HUES64 (cell line): ENCODE measurements around the gene MAP6.

Source experiments
- H3K27ac ChIP-seq: 2 replicates; pipeline ENCODE4 v1.7.0; 2013; ENCODE audit warnings: low read depth, low read length, inconsistent platforms
- H3K27me3 ChIP-seq: 2 replicates; pipeline ENCODE4 v1.6.1; 2013; ENCODE audit warnings: mild to moderate bottlenecking, low read length; ENCODE audit not compliant: insufficient read depth
- H3K36me3 ChIP-seq: 2 replicates; pipeline ENCODE4 v1.6.1; 2013; ENCODE audit warnings: mild to moderate bottlenecking, low read length; ENCODE audit not compliant: insufficient read depth
- H3K4me1 ChIP-seq: 2 replicates; pipeline ENCODE4 v1.6.1; 2013; ENCODE audit warnings: mild to moderate bottlenecking, low read length, moderate library complexity; ENCODE audit not compliant: insufficient read depth
- H3K4me3 ChIP-seq: 2 replicates; pipeline ENCODE4 v1.5.1; 2013; ENCODE audit warnings: mild to moderate bottlenecking, low read length, moderate library complexity
- H3K9ac ChIP-seq: 2 replicates; pipeline ENCODE4 v1.6.1; 2013; ENCODE audit warnings: mild to moderate bottlenecking, low read depth, low read length
- H3K9me3 ChIP-seq: 2 replicates; pipeline ENCODE4 v1.6.1; 2013; ENCODE audit warnings: low read depth, low read length; ENCODE audit not compliant: insufficient read depth
- WGBS: fragments of 150-250, 120-280 bp; methylation state at CpG from one replicate; pipeline ENCODE4 v1.1.7; 2013; ENCODE audit warnings: missing lambda C conversion rate; 5-methylcytosine and 5-hydroxymethylcytosine counted together

The MAP6 gene

GRCh38 chr11:75665990-75666389, 2.8 kb downstream of the MAP6 start:
- H3K9me3 ChIP-seq: no peaks in the 10 kb centered on the region
- WGBS: 89% methylated on average over 3 of the region's 3 CpGs
- no peak overlapping the region for H3K9ac ChIP-seq
- H3K4me1 ChIP-seq: peaks cover 38% of the 10 kb centered on the region
- peaks cover 69% of the 10 kb centered on the region for H3K27me3 ChIP-seq
- no peak overlapping the region for H3K4me3 ChIP-seq
- H3K27ac ChIP-seq: no peak overlapping the region
- no peaks in the 10 kb centered on the region for H3K36me3 ChIP-seq

GRCh38 chr11:75665126-75665525, 3.7 kb downstream of the MAP6 start:
- peaks cover 45% of the 10 kb centered on the region for H3K4me1 ChIP-seq
- no peak overlapping the region for H3K27ac ChIP-seq
- H3K36me3 ChIP-seq: no peaks in the 10 kb centered on the region
- H3K27me3 ChIP-seq: peaks cover 60% of the 10 kb centered on the region
- H3K9ac ChIP-seq: no peak overlapping the region
- no peak overlapping the region for H3K4me3 ChIP-seq
- 91% methylated on average over 2 of the region's 3 CpGs for WGBS
- H3K9me3 ChIP-seq: no peaks in the 10 kb centered on the region

GRCh38 chr11:75664389-75664788, 4.4 kb downstream of the MAP6 start:
- 57% methylated on average over 1 of the region's 1 CpG for WGBS
- no peak overlapping the region for H3K4me3 ChIP-seq
- no peaks in the 10 kb centered on the region for H3K9me3 ChIP-seq
- H3K9ac ChIP-seq: no peak overlapping the region
- peaks cover 45% of the 10 kb centered on the region for H3K4me1 ChIP-seq
- H3K27me3 ChIP-seq: peaks cover 53% of the 10 kb centered on the region
- H3K36me3 ChIP-seq: no peaks in the 10 kb centered on the region
- no peak overlapping the region; the same call in 1 of the 2 replicates for H3K27ac ChIP-seq

GRCh38 chr11:75663808-75664207, 5.0 kb downstream of the MAP6 start:
- Histone ChIP-seq H3K4me1 (peaks cover 45% of the 10 kb centered on the region), H3K9ac (peak overlapping the region; percentile 15; the same call in 1 of the 2 replicates), H3K9me3 (no peaks in the 10 kb centered on the region), H3K4me3 (peak overlapping the region; percentile 15), H3K36me3 (no peaks in the 10 kb centered on the region), H3K27me3 (peaks cover 47% of the 10 kb centered on the region), H3K27ac (peak overlapping the region; percentile 78)
- no CpG with 5 or more reads among the region's 1 CpG for WGBS

- no peak overlapping the region for H3K27ac ChIP-seq
- H3K9ac ChIP-seq: no peak overlapping the region
- H3K36me3 ChIP-seq: no peaks in the 10 kb centered on the region
- H3K9me3 ChIP-seq: no peaks in the 10 kb centered on the region
- peaks cover 8% of the 10 kb centered on the region for H3K27me3 ChIP-seq
- WGBS: no CpG with 5 or more reads among the region's 1 CpG
- H3K4me1 ChIP-seq: peaks cover 37% of the 10 kb centered on the region
- no peak overlapping the region for H3K4me3 ChIP-seq
These were observed 9.0 kb downstream of the MAP6 start for GRCh38 chr11:75659836-75660235.

- no peak overlapping the region for H3K4me3 ChIP-seq
- peaks cover 7% of the 10 kb centered on the region; the same call in 1 of the 2 replicates for H3K4me1 ChIP-seq
- no peaks in the 10 kb centered on the region for H3K9me3 ChIP-seq
- no peak overlapping the region for H3K27ac ChIP-seq
- WGBS: 79% methylated on average over 6 of the region's 6 CpGs
- no peaks in the 10 kb centered on the region for H3K36me3 ChIP-seq
- no peaks in the 10 kb centered on the region for H3K27me3 ChIP-seq
- no peak overlapping the region for H3K9ac ChIP-seq
These were observed 12.7 kb downstream of the MAP6 start for GRCh38 chr11:75656044-75656727.

GRCh38 chr11:75655605-75656004, 13.2 kb downstream of the MAP6 start:
- H3K27ac ChIP-seq: no peak overlapping the region
- peaks cover 5% of the 10 kb centered on the region; the same call in 1 of the 2 replicates for H3K4me1 ChIP-seq
- H3K9me3 ChIP-seq: no peaks in the 10 kb centered on the region
- H3K4me3 ChIP-seq: no peak overlapping the region
- H3K27me3 ChIP-seq: no peaks in the 10 kb centered on the region
- H3K36me3 ChIP-seq: no peaks in the 10 kb centered on the region
- no peak overlapping the region for H3K9ac ChIP-seq

- 88% methylated on average over 2 of the region's 3 CpGs for WGBS
These were observed 14.5 kb downstream of the MAP6 start for GRCh38 chr11:75654314-75654713.

GRCh38 chr11:75653532-75653931, 15.3 kb downstream of the MAP6 start:
- no CpG with 5 or more reads among the region's 1 CpG for WGBS

More at GRCh38 chr11:75654314-75654713, 14.5 kb downstream of the MAP6 start:
- Histone ChIP-seq H3K9ac (no peak overlapping the region), H3K4me3 (no peak overlapping the region), H3K9me3 (no peaks in the 10 kb centered on the region), H3K36me3 (no peaks in the 10 kb centered on the region), H3K27ac (no peak overlapping the region), H3K4me1 (no peaks in the 10 kb centered on the region), H3K27me3 (no peaks in the 10 kb centered on the region)

GRCh38 chr11:75652936-75653335, 15.9 kb downstream of the MAP6 start:
- Histone ChIP-seq H3K36me3 (no peaks in the 10 kb centered on the region), H3K27me3 (no peaks in the 10 kb centered on the region), H3K4me3 (no peak overlapping the region), H3K4me1 (no peaks in the 10 kb centered on the region), H3K9ac (no peak overlapping the region), H3K27ac (no peak overlapping the region), H3K9me3 (no peaks in the 10 kb centered on the region)
- WGBS: 95% methylated on average over 6 of the region's 6 CpGs

More at GRCh38 chr11:75653532-75653931, 15.3 kb downstream of the MAP6 start:
- H3K36me3 ChIP-seq: no peaks in the 10 kb centered on the region
- H3K4me1 ChIP-seq: no peaks in the 10 kb centered on the region
- H3K4me3 ChIP-seq: no peak overlapping the region
- no peaks in the 10 kb centered on the region for H3K9me3 ChIP-seq
- H3K9ac ChIP-seq: no peak overlapping the region
- H3K27me3 ChIP-seq: no peaks in the 10 kb centered on the region
- no peak overlapping the region for H3K27ac ChIP-seq

GRCh38 chr11:75651218-75651617, 17.6 kb downstream of the MAP6 start:
- 85% methylated on average over 4 of the region's 4 CpGs for WGBS
- Histone ChIP-seq H3K36me3 (no peaks in the 10 kb centered on the region), H3K27ac (no peak overlapping the region), H3K27me3 (no peaks in the 10 kb centered on the region), H3K9ac (no peak overlapping the region), H3K4me1 (no peaks in the 10 kb centered on the region), H3K9me3 (no peaks in the 10 kb centered on the region), H3K4me3 (no peak overlapping the region)
